CD4-positive, alpha-beta T cell treated with Interleukin-17A for 1 hour (primary cell): ENCODE results near the gene PRTFDC1.

ENCODE experiments used
- DNase-seq: peaks from one replicate; pipeline ENCODE4 v3.0.0-alpha.2; 2020

PRTFDC1 gene

DNA sequence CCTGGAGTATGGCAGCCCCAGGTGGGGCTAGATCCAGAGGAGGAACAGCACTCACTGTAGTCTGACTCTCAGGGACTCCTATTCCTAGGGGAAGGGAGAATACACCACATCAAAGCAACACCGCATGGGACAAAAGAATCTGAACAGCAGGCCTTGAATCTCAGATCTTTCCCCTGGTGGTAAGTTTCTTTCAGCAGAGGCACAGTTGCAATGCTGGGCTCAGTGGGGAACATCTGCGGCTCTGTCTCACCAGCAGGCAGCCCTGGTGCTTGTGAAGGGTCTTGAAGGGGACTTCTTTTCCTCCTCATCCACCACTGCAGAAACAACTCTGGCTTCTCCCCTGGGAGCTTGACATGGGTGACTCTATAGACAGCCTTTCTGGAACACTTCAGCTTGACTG, 117.5 kb downstream of the PRTFDC1 start:
- DNase-seq, result no peak

DNA sequence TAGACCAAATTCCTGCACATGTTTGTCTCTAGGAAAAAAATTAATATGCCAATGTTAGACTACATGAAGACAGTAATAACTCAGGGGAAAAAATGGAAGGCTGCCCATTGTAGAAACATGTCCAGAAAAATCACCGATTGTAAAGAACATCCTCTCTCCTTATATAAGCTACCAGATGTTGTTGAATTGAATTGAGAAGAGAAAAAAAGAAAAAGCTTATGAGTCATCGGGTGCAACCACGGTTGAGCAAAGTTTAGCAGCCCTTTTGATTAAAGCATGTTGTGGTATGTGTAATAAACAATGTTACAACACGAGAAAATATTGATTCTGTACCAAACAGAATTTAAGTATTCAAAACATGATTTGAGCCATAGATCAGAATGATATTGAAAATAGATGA, 126.4 kb downstream of the PRTFDC1 start:
- DNase-seq, result peak; percentile 7

DNA sequence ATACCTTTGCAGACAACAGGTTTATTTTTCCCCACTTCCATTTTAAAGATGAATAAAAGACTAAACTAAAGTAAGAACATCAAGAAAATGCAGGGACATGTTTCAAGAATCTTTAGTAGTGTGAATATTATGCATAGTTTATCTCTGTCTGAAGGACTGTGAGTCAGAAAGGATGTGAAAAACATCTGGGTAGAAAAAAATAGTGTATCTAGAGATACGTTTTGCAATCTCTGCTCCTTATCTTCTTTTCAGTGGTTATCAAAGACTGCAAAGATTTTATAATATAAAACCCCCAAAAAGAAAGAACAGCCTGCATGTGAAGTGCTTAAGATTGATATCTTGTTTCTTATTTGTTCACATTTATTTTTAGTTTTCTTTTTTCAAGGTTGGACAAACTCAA, 126.9 kb downstream of the PRTFDC1 start:
- DNase-seq, result no peak

DNA sequence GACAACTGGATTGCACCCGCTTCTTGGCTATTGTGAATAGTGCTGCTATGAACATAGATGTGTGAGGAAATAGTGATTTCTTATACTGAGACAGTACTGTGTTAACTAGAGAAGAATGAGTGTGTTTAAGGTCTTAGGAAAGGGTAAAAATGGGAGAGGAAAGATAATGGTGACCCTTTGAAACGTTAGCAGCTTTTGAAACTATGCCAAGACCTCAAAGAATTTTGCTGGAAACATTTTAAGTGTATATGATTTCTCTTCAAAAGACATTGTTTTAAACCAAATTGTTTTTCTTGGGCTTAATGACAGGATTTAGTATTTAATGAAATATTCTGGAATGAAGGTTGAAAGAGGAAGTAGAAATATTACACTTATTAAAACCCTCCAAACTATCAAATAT, 127.9 kb downstream of the PRTFDC1 start:
- DNase-seq, result no peak

DNA sequence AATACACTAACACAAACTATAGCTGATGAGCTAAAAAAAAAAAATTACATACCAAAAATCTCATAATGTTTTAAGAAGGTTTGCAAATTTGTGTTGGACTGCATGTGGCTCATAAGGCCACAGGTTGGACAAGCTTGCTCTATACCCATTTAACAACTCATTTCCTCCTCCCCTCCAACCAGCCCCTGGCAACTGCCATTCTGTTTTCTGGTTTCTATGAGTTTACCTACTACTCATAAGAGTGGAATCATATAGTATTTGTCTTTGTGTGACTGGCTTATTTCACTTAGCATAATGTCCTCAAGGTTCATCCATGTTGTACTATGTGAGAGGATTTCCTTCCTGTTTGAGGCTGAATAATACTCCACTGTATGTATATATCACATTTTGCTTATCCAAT, 128.3 kb downstream of the PRTFDC1 start:
- DNase-seq, result no peak

DNA sequence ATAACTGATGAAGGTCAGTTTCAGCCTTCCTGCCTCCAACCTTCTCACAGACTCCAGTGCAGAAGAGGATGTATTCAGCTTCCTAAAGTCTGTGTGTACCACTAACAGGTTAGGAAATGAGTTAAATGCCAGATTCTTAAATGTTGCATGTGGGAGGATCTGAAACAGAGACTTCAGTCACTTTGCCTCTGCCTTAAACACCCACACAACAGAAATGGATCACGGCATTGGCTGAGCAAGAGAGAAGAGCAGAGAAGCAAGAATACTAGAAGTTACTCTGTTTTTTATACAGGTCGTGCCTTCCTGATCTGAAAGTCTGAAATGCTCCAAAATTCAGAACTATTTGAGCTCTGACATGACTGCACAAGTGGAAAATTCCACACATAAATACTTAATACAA, 129.8 kb downstream of the PRTFDC1 start:
- no peak for DNase-seq

DNA sequence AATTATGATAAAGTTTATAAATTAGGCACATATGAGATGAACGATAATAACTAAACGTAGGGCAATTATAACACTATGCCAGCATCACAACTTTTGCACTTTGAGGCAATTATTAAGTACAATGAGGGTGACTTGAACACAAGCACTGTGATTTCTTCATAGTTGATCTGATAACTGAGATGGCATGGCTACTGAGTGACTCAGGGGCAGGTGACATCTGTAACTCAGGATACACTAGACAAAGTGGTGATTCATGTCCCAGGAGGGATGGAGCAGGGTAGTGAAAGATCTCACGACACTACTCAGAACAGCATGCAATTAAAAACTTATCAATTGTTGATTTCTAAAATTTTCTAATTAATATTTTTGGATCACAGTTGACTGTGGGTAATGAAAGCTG, 130.4 kb downstream of the PRTFDC1 start:
- DNase-seq, result no peak

DNA sequence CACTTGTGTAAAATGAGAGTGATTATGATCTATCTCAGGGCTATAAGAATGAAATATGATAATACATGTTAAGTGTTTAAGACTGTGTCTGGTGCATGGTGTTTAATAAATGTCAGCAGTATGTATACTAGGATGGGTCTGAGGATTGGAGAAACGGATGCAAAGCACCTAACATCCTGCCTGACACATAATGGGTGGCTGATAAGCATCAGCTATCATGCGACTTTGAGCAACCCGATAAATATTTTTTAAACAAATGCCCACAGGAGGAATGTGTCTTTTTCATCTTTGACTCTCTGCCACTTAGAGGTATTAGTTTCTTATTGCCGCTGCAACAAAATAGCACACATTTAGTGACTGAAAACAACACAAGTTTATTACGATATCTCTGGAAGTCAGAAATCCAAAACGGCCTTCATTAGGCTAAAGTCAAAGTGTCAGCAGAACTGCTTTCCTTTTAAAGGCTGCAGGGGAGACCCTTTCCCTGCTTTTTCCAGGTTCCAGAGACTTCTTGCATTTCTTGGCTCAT, 135.5 kb downstream of the PRTFDC1 start:
- DNase-seq, result no peak

DNA sequence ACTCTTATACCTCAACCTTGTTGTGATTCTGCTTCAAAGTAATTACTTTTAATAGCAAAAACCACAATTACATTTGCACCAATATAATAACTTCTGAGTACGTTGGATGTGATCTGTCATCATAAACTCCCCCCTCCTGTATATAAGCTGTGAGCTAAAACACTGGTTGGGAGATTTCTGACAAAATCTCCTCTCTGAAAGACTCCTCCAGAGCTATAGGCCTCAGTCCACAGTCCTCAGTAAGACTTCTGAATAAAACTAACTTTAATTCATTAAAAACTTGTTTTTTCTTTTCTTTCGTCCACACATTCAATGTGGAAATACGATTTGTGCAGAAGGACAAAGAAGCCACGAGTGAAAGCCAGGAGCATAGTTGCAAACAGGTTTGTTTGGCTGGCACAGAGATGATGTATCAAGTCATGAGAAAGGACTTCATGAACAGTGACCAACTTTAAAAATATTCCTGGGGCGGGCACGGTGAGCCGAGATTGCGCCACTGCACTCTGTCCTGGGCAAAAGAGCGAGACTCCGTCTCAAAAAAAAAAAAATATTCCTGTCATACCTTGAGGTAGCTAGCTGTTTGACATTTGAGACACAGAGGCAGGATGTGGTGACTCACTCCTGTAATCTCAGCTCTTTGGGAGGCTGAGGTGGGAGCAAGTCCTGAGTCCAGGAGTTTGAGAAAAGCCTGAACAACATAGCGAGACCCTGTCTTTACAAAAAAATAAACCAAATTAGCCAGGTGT, 137.7 kb downstream of the PRTFDC1 start:
- DNase-seq, result no peak

DNA sequence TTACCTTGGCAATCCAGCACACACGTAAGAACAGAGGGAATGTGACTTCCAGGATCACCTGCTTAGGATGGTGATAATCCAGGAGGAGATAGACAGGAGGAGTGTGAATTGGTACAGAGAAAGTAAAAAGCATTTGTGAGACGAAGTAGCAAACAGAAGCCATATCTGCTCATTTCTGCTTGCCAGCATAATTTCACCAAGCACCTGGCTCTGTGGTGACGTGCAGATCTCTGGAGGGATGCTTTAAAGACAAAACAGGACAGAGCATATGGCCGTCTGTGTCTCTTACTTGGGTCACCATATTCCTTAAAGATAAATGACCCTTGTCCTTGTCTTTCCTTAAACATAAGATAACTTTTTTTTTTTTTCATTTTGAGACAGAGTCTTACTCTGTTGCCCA, 138.6 kb downstream of the PRTFDC1 start:
- no peak for DNase-seq

DNA sequence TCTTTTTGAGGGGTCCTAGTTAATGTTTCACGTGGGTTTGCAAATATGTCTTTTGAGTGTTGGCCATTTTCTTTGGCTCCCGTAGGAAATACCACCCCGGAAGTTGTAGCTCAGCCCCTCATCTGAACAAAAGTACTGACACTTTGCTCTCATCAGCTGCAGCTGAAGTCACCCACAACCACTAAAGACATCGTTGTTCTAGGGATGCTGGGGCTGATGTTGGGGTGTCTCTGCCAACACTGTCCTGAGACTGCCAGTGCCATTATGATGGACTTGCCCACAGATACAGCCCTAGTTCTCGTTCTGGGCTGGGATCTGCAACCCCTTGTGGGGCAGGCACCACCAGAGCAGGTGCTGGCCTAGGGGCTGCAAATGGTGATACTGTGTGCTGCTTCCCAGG, 146.1 kb downstream of the PRTFDC1 start:
- DNase-seq, result no peak

DNA sequence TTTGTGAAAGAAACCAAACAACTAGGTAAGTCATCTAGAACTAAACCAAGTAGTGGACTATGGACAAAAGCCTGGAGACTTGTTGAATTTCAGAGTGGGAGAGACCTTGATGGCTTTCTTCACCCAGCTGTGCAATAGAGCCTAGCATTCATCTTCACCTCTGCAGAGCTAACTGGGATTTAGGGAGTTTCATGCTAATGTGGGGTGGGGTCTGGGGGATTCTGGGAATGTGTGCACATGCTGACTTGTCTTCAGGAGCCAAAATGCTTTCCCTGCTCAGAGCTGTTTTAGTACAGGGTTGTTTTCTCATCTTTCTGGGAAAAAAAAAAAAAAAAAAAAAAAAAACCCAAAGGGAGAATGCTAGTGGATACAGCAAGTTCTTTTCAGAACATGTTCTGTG, 147.4 kb downstream of the PRTFDC1 start:
- DNase-seq, result no peak

DNA sequence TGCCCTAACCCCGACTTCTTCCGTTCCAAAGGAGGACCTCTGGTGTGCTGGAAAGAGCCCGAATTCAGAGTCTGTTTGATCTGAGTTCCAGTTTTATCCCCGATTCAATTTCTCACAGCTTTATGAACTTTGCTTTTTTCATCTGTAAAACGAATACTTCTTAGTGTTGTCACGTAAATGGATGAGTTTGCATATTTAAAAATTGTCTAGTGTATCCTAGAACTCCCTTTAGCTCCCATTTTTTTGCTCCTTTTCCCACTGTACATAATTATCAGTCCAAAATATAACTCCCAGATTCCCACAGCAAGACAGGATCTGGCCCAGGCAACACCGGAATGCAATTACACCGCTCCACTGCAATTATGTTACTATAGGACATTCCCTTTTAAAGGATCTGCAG, 148.0 kb downstream of the PRTFDC1 start:
- no peak for DNase-seq

DNA sequence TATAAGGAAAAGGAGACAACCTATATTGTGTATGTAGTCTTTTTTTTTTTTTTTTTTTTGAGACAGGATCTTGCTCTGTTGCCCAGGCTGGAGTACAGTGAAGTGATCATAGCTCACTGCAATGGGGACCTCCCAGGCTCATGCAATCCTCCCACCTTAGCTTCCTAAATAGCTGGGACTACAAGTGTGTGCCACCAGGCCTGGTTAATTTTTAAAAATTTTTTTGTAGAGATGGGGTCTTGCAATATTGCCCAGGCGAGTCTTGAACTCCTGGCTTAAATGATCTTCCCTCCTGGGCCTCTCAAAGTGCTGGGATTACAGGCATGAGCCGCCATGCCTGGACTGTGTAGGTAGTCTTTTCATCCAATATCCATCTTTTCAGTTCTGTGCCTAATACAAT, 150.0 kb downstream of the PRTFDC1 start:
- no peak for DNase-seq

DNA sequence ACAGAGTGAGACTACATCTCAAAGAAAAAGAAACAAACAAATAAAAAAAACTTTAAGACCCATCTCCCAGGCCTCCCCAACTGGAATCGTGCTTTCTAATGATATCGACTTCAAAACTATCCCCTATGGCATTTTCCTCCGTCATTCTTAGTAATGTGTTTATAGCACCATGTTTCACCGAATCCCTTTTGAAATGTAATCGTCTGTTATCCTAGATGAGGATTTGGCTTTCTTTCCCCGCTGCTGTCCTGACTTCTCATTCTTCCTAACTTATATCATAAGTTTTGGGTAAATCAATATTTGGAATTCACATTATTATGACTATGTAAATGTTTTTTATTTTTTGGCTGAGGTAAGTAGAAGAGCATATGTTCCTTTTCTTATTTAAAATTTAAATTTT, 151.5 kb downstream of the PRTFDC1 start:
- no peak for DNase-seq
